Ammon's horn (tissue), 1 donor: Measurements from ENCODE around the gene RBM8A.

Source experiments
- DNase-seq: peaks from one replicate; pipeline ENCODE4 v3.0.0-alpha.2; 2016; ENCODE audit warnings: low spot score

RBM8A gene

DNA sequence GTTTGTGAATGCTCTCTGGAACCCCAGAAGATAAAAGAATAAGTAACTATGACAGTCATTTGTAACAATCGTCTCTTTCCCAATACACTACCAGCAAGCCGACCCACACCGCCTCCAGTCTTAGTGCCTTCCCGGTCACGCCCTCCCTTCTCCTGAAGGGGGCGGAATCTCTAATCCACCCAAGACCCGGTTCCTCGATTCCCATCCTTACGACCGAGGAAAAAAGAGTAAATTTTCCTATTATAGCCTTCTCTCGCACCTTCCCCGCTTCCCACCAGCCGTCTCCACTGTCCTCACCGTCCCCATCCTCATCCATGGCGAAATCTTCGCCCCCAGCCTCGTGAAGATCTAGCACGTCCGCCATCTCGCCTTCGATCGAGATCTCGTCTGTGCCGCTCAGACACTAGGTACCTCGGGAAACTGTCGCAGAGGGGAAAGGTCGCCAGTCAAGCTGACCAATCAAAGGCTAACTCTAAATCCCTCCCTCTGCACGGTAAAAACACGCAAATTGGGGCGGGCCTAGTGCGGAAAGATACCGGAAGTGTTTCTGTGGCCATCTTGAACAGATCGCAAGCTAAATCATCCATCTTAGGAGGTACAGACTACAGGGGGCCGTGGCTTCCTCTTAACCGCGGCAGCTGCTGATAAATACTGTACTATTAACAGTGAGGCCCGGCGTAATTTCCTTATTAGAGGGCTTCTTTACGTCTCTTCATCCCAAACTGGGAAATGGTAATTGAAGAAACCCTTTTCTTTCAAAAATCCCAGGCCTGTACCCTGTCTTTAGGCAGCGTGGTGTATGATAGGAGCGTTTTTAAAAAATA lies at the start of gene RBM8A:
Gene RBM8A, minus strand, starts transcription at position 422 of the 824 bp plus-strand sequence. Its CDS starts 58 bp downstream, at position 364.
- peak; percentile 99 for DNase-seq

DNA sequence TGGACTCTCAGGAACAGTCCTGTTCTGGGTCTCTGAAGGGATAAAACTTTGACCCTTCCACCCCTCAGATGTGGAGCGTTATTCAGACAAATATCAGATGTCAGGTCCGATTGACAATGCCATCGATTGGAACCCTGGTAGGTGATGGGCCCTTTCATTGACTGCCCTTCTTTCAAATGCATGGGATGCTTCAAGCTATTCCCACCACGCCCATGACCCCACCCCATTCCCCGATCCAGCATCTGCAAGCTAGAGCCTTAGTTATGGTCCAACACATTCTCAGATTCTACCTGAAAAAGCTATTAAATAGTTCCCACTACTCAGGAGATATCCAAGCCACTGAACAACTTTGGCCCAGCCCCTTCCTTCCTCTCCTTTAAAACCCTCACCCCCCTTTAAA lies 49.7 kb upstream of the RBM8A start:
- DNase-seq, result no peak

DNA sequence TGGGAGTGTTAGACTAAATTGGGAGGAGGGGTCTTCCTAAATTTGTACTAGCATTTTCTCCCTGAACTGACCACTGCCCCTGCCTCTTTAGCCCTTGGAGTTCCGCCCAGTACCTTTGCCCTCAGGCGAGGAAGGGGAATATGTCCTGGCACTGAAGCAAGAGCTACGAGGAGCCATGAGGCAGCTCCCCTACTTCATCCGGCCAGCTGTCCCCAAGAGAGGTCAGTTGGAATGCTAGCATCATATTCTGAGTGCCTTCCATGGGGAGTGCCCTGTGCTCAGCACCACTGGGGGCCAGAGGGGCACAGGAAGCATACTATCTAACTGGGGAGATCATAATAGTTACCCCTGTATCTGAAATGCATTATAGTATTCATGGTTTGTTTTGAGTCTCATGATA lies 47.9 kb upstream of the RBM8A start:
- no peak for DNase-seq

DNA sequence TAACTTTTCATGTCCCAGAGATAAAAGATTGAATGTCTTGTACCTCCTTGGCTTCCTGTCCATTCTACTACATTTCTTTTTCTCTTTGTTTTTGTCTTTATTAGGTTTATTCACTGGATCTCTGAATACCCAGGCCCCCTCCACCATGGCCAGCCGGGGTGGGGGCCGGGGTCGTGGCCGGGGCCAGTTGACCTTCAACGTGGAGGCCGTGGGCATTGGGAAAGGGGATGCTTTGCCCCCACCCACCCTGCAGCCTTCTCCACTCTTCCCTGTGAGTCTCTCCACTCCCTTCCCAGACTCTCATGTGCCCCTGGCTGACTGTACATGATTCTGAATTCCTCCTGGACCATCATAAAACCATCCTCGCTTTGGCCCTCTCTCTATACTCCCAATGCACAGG lies 47.4 kb upstream of the RBM8A start:
- DNase-seq, result no peak

DNA sequence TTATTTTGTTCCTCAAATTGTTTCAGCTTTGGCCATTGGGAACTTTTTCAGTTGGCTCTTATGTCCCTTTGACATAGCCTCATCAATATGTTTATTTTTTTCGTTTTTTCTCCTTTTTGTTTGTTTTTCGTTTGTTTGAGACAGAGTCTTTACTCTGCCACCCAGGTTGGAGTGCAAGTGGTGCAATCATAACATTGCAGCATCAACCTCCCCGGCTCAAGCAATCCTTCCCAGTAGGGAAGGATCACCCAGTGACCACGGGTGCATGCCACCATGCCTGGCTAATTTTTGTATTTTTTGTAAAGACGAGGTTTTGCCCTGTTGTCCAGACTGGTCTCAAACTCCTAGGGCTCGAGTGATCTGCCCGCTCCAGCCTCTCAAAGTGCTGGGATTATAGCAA lies 45.3 kb upstream of the RBM8A start:
- no peak for DNase-seq

DNA sequence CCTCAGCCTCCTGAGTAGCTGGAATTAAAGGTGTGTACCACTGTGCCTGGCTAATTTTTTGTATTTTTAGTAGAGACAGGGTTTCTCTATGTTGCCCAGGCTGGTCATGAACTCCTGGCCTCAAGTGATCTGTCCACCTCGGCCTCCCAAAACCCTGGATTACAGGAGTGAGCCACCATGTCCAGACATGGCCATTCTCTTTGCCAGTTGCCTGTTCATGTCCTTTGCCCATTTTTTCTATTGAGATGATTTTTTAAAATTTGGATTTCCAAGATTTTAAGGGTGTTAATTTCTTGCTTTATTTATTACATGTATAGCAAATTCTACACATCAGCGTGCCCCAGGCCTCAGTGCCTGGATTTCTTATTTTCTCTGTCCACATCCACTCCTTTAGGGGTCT lies 40.0 kb upstream of the RBM8A start:
- no peak for DNase-seq

DNA sequence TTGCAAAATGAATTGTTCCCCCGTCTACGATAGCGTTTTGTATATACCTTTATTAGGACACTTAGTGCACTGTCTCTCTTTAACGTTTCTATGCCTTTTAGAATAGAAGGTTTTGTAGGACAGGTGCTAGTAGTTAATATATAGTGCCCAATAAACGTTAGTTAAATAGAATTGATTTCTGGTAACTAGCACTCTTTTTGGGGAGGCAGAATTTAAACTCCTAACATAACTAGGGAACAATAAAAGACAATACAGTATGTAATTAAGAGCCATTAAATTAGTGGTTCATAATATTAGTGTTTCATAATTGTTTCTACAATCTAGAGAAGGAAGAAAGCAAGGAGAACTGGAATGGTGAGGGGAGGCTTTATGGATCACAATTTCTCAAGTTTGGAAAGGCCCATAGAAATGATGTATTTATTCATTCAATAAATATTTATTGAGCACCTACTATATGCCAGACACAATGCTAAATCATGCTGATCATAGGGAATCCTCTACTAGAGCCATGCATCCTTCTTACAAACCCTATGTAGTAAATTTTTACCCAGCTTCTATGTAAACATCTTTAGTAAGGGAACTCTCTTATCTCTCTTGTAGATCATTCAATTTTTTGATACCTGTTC lies 37.9 kb upstream of the RBM8A start:
- no peak for DNase-seq

DNA sequence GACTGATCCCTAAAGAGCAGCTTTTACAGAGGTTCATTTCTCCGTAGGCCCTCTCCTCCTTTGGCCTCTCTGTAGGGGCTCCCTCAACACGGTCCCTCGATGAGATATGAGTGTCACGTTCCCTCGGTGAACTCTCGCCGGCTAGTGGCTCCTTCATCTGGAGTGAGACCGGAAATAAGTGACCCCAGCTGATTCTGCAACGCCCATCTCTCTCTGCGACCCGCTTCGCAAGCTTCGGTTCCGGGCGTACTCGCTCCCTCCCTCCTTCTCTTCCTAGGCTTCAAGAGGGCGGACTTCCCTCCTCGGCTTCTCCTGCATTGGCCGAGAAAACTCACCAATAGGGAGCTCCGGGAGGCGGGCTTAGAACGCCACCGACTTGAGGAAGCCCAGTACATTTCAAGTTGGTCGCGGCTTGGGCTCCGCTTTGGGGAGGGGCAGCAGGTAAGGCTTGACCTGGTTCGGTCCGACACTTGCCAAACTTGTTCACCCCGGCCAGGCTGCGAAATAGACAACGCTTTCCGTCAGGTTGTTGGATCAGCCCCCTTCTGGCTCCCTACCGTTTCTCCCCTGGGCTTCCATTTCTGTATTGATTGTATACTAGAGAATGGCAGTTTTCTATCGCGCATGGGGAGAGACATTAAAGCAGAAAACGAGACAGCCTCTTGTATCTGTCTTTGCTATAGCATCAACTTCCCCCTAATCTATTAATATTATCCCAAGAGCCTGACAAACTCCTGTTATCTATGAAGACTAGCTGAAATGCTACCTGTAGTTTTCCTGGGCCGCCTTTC lies 37.2 kb upstream of the RBM8A start, which contains the start of the genes ANKRD34A and POLR3GL:
Gene ANKRD34A, minus strand, starts transcription at position 248 of the 791 bp plus-strand sequence. CDS start 2,816 bp downstream, outside the sequence.
Gene POLR3GL, plus strand, starts transcription at position 363 of the 791 bp plus-strand sequence. CDS start 10,176 bp downstream, outside the sequence.
- peak; percentile 98 for DNase-seq

DNA sequence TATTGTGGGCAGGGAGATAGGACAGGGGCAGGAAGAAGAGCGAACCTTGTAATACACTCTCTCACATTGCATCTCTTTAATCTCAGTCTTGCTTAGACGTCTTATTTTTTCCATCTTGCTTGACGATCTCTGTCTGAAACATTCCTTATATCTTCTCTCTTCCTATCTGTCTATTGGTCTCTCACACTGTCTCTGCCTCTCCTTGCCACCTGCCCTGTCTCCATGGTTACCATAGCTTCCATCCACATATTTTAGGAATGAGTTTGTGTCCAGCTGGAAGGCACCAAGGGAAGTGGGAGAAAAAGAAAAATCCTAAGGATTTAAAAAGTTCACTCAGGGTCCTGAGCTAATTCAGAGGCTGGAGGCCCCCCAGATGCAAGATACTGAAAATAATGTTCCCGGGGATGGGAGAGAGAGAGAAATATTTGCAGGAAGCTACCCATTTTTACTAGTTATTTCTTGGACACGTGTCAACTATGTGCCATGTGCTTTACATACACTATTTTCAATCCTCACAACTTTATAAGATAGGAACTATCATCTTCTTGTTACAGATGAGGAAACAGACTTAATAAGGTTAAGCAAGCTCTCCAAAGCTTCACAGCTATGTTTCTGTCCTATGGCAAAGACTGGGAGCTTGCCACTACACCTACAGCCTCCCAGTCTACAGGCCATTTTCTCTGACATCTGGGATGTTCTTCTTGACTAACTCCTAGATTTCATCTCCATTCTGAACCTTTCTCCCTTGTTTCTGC lies 36.2 kb upstream of the RBM8A start:
- no peak for DNase-seq

DNA sequence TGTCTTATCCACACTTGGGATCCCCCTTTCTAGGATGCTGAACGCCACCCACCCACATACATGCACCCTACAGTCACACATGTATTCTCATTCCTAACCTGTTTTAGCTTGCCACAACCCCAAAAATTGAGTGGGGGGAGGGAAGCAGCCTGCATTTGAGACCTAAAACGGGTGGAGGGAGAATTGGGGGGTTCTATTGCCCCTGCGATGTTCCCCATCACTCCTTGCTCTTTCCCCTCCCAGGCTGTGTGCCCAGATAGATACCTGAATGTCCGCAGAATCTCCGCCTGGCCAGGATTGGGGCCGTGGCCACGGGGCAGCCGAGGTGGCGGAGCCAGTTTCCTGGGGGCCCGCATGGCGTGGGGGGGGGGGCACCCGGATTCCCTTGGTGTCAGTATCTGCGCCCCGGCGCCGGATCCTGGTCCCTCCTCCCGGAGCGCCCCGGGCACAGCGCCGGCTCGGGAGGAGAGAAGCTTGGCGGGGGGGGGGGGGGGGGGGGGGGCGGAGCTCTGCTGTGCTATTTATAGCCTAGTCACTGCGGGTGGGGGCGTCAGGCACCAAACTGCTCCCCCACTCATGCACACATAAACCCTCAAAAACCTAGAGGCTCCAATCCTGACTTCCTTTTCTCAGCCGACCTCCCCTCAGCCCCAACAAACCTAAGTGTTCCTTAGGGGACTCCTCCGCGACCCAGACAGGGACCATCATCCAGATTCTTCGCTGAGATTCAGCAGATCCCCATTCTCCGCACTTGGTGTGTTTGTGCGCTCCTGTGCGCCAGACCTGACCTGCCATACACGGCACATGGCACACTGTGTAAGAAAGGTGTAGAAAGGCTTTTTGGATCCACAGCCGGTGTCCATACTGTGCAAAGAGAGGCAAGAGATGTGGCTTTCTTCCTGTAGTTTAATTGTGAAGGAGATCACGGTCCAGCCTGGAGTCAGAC lies 35.1 kb upstream of the RBM8A start:
- DNase-seq, result peak; percentile 82

DNA sequence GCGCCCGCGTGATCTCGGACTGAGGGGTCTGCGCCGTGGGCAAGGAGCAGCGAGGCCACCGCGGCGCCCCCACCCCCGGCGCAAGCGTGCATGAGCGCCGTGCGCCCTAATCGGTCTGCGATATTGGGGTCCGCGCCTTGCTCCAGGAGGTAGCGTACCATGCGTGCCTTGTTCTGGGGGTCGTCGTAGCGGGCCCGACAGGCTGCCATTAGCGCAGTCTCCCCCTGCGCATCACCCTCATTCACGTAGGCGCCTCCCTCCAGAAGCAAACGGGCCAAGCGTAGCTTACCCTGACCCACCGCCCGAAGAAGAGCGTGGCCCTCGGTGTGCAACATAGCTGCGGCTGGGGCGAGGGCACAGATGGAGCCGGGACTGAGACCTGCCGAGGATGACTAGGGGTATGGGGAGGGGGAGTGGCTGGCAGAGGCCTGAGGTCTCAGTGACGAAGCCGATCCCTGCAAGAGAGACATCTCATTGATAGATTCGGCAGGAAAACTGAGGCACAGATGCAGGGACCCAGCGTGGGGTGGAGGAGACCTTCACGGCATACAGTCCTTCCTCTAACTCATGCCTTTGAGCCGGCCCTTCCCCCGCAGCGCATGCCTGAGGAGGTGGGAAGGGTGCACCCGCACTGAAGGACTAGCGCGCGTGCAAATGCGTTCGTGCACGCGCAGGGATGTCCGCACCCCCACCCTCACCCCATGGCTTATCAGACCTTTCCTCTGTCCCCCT lies 34.3 kb upstream of the RBM8A start:
- DNase-seq, result peak; percentile 75

DNA sequence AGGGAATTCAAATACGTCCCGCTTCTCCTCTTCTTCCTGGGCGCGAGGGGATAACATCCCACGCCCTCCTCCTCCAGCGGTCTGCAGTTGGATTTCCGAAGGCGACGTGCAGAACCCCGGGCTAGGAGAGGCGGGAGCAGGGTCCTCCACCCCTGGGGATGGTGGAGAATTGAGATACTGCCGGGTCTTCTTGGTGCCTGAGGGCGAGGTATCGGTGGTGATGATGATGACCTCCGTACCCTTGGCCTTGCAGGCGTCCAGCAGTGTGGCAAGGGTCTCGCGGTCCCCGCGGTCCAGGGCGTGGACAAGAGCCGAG lies 33.8 kb upstream of the RBM8A start:
- no peak for DNase-seq

DNA sequence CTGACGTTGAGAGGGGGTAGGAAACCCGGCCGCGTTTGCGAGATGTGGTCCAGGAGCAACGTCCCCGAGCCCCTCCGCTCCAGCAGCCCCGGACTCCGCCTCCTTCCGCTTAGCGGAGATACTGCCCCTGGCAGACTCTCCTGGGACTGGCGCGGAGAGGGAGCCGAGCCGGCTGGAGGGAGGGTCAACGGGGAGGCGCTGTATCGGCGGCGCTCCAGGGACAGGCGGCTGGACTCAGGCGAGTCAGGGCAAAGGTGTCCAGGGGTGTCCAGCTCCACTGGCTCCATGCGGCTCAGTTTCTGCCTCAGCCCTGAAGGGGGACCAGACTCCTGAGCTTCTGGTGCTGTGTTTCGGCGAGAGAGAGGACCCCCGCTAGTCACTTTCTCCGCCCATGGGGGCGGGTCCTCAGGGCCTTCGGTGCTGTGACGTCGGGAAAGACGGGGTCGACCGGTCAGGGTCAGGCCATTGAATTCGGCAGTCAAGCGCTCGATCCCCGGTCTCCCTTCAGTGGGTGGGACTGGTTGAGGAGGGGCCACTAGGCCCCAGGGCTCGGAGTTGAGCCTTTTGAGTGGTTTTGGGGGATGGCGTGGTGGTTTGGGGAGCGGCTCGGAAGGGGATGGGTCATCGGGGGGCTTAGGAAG lies 33.3 kb upstream of the RBM8A start:
- peak; percentile 79 for DNase-seq

DNA sequence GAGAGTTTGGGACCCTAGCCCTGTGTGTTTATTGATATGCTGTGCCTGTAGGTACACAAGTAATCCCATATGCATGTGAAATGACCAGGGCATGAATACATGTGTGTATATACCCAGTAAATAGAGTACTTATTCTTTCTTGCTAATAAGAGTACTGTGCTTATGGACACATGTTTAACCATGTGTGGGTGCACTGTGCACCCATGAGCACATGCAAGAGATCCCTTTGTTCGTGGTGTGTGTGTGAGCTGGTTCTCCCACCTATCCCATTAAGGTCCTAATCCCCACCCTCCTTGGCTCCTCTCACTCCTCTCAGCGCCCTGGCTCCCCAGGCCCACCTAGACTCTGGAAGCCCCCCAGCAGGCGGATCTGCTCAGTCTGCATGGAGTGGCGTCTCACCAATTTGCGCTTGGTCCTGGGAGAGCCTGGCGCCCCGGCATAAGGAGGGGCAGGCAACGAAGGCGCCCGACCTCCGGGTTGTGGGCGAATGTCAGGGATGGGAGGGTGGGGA lies 32.7 kb upstream of the RBM8A start:
- no peak for DNase-seq

DNA sequence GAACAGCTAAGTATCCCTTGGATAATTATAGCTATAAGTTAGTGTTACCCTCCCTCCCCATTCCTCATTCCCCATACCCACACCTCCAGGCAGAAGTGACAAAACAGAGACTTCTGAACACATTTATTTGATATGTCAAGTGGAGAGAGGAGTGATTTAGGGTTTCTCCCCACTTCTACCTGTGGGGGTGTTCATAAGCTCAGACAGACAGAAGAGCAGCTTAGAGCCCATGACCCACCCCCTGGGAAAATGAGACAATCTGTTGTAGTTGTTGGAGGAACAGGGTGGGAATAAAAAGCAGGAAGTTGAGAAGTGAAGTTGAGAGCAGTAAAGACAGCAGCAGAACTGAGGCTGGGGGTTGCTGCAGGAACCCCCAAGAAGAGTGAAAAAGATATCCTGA lies 32.0 kb upstream of the RBM8A start:
- no peak for DNase-seq

DNA sequence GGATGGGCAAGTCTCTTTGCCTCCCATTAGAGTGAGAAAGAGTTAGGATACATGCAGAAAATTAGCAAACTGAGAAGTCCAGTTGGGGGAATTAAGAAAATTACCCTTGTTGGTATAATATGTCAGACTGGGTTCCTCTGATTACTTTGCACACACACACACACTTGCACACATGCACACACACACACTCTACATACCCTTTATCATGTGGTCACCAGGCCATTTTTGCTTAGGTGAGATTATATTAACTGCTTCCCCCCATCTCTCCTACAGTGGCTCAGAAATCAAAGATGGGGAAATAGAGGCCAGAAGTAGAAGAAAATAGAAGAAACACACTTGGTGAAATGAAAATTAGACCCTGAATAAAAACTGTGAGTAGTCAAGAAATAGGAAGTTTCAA lies 31.4 kb upstream of the RBM8A start:
- no peak for DNase-seq

DNA sequence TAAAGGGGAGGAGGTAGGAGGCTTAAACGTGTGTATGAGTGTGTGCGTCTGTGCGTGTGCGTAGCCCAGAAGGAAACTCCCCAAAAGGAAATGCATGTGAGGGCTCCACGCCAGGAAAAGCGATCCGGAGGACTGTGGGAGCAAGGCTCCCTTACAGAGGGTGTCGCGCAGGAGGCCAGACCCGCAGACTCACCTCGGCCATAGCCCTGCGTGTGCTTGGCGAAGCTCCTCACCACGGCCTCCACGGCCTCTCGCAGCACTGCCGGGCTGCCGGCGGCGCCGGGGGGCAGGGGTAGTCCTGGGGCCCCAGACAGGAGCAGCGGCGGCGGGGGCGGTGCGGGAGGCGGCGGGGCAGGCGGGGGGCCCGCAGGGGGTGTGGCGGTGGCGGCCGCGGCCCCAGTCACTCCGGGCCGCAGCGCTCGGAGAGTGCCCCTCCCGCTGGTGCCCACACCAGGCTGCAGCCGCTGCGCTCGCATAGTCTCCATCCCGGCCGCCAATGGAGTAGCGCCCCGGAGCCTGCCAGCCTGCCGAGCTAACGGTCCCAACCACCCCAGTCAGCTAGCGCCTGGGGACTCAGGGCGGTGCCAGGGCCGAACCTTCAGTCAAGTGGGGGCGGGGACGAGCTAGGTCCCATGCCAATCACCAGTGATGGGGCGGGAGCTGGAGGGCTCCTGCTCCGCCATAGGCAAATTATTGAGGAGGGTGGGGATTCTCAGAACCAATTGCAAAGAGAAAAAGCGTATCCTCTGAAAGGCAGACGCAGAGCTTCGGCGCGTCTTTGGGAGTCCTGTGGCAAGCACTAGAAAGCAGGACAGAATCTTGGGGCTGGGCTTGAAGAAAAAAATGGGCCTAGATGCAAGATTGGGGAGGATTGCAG lies 30.4 kb upstream of the RBM8A start, which contains the start of gene LIX1L:
Gene LIX1L, minus strand, starts transcription at position 575 of the 877 bp plus-strand sequence. Its CDS starts 90 bp downstream, at position 485.
- peak; percentile 99 for DNase-seq

DNA sequence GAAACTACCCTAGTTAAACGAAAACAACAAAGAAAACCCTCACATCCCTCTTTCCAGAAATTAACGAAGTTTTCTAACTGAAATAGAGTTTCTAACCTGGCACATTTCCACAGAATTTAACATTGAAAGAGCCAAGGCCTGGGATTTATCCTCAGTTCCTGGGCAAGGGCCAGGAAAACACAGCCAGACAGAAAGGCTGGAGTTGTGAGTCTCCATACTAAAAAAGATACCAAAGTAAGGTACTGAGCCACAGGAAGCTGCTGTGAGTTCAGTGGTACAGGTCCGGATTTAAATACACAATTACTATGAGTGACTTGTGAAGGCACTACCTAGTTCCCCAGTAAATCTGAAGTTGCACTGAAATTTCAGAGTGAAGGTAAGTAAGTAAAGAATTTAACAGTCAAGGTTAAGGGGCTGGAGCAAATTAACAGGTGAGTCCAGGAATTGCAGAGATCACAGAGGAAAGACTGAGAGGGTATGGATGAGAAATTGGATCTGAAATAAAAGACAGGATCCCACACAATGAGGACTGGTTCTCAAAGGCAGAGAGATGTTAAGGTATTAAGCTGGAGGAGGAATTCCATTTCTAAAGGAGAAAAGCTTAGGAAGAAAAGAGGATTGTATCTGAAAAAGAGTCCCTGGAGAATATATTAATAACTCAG lies 29.6 kb upstream of the RBM8A start:
- DNase-seq, result no peak
